BLaER1 (cell line): ENCODE measurements around the gene TRIB2.

Source experiments
- H3K27ac ChIP-seq: shearing (Covaris generic); formaldehyde crosslinking; 2 replicates; pipeline ENCODE4 v1.8.1; 2022
- H3K27me3 ChIP-seq: shearing (Covaris generic); formaldehyde crosslinking; 2 replicates; pipeline ENCODE4 v1.8.1; 2022
- H3K36me3 ChIP-seq: shearing (Covaris generic); formaldehyde crosslinking; 2 replicates; pipeline ENCODE4 v1.8.1; 2022
- H3K4me1 ChIP-seq: shearing (Covaris generic); formaldehyde crosslinking; 2 replicates; pipeline ENCODE4 v1.8.1; 2022
- H3K4me2 ChIP-seq: shearing (Covaris generic); formaldehyde crosslinking; 2 replicates; pipeline ENCODE4 v1.8.1; 2022
- H3K4me3 ChIP-seq: shearing (Covaris generic); formaldehyde crosslinking; 2 replicates; pipeline ENCODE4 v1.8.1; 2022
- H3K9ac ChIP-seq: shearing (Covaris generic); formaldehyde crosslinking; 2 replicates; pipeline ENCODE4 v1.8.1; 2022
- H3K9me3 ChIP-seq: shearing (Covaris generic); formaldehyde crosslinking; 2 replicates; pipeline ENCODE4 v1.8.1; 2022
- H4K20me1 ChIP-seq: shearing (Covaris generic); formaldehyde crosslinking; 2 replicates; pipeline ENCODE4 v1.8.1; 2022
- Cebpa-rat ChIP-seq: shearing (Covaris generic); IDR thresholded peaks from 2 replicates; pipeline ENCODE4 v1.8.1; 2022

Gene TRIB2

DNA sequence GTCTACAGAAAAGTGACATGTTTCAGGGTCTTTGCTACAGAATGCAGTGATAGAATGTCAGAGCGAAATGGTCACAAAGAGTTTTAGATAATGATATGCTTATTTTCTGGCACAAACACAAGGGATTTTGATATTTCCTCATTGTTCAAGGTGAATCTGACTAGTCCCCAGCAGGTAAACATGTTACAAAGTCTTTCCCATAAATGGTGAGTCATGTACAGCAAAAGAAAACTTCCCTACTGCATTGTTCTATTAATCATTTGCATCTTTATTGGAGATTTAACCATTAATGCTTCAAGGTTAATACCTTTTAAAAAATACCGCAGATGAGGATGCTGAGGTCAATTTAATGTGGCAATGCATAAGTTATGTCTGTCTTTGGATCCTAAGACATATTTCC is 19.1 kb upstream of the TRIB2 start:
- Histone ChIP-seq H3K4me3 (no peak overlapping the region), H3K27me3 (no peaks in the 10 kb centered on the region), H3K36me3 (no peaks in the 10 kb centered on the region), H3K9ac (no peak overlapping the region), H3K27ac (no peak overlapping the region), H4K20me1 (no peaks in the 10 kb centered on the region), H3K4me1 (no peaks in the 10 kb centered on the region), H3K4me2 (no peak overlapping the region), H3K9me3 (peaks cover 8% of the 10 kb centered on the region; the same call in 1 of the 2 replicates)
- TF ChIP-seq Cebpa-rat, result no peak

GRCh38 chr2:12700989-12701388 is 15.7 kb upstream of the TRIB2 start:
- Histone ChIP-seq H3K4me2 (no peak overlapping the region), H3K4me1 (no peaks in the 10 kb centered on the region), H3K9ac (no peak overlapping the region)

GRCh38 chr2:12701786-12702167 is 15.0 kb upstream of the TRIB2 start:
- Histone ChIP-seq H3K4me2 (no peak overlapping the region), H3K9ac (no peak overlapping the region), H3K4me1 (no peaks in the 10 kb centered on the region), H3K4me3 (no peak overlapping the region), H4K20me1 (no peaks in the 10 kb centered on the region), H3K27ac (no peak overlapping the region), H3K9me3 (peaks cover 2% of the 10 kb centered on the region; the same call in 1 of the 2 replicates), H3K36me3 (no peaks in the 10 kb centered on the region), H3K27me3 (no peaks in the 10 kb centered on the region)
- no peak for TF ChIP-seq Cebpa-rat

More at GRCh38 chr2:12700989-12701388, 15.7 kb upstream of the TRIB2 start:
- Histone ChIP-seq H3K9me3 (no peaks in the 10 kb centered on the region), H3K27me3 (no peaks in the 10 kb centered on the region), H4K20me1 (no peaks in the 10 kb centered on the region), H3K4me3 (no peak overlapping the region), H3K27ac (no peak overlapping the region), H3K36me3 (no peaks in the 10 kb centered on the region)
- TF ChIP-seq Cebpa-rat, result no peak

DNA sequence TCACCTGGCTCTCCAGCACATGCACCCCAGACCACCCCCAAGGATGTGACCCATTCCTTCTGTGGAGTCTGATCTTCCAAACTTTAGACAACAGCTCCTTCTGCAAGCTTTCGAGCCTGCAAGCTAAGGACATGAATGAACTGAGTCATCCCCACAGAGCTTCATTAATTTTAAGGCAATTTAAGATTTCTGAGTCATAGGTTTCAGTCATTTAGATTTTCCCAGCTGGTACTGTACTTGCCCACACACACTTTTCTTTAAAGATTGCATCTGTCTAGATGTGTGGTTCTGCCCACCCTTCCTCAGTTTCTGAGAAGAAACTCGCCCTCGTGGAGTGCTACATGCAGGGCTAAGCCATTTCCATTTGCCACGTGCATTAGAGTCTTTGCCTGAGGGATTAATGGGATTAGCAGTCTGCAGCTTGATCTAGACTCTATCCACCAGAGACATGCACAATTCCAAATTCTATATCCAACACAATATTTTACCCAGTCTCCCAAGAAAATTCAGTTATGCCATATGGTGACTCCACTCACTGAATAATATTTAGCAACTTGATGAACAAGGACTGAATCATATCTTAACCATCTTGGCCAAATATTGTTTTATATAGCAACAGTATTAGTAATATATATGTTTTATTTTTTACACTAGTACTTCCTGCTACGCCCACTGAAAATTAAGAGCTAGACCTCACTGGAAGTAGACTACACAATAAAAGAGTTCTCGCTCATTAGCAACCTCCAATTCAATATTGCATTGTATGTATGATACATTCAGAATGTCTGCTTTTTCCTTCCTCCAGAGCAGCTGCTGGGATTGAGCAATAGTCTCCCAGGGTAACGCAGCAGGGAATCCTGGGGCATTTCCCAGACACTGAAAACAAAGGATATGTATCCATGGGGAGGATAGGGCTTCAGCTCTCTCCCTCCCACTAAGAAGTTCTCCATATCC is 14.3 kb upstream of the TRIB2 start:
- Histone ChIP-seq H3K9ac (no peak overlapping the region), H3K9me3 (peaks cover 5% of the 10 kb centered on the region; the same call in 1 of the 2 replicates), H4K20me1 (no peaks in the 10 kb centered on the region), H3K4me3 (no peak overlapping the region), H3K4me2 (no peak overlapping the region), H3K36me3 (no peaks in the 10 kb centered on the region), H3K4me1 (no peaks in the 10 kb centered on the region), H3K27ac (no peak overlapping the region), H3K27me3 (no peaks in the 10 kb centered on the region)
- TF ChIP-seq Cebpa-rat, result no peak

DNA sequence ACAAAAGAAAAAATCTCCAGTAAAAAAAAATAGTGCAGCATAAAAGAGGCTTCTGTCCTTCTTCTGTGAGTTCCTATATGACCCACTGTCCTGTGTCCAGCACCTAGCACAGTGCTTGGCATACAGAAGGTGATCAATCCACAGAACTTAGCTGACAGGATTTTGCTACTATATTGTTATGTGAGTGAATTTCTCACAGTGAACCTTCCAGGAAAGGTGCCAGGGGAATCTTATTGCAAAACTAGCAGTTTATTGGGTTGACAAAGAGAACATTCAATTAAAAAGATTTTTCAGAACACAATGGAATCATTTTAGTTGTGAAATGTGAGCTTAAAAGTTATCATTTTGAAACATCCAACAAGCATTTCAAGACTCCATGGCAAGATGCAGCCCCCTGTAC is 12.4 kb upstream of the TRIB2 start:
- no peak for TF ChIP-seq Cebpa-rat
- Histone ChIP-seq H3K9me3 (peaks cover 5% of the 10 kb centered on the region; the same call in 1 of the 2 replicates), H3K4me1 (0 out of 2 replicates have a peak, but pooled peaks cover 4% of the 10 kb centered on the region), H3K27me3 (no peaks in the 10 kb centered on the region), H3K9ac (no peak overlapping the region), H3K4me2 (no peak overlapping the region), H4K20me1 (no peaks in the 10 kb centered on the region), H3K36me3 (no peaks in the 10 kb centered on the region), H3K4me3 (no peak overlapping the region), H3K27ac (no peak overlapping the region)

DNA sequence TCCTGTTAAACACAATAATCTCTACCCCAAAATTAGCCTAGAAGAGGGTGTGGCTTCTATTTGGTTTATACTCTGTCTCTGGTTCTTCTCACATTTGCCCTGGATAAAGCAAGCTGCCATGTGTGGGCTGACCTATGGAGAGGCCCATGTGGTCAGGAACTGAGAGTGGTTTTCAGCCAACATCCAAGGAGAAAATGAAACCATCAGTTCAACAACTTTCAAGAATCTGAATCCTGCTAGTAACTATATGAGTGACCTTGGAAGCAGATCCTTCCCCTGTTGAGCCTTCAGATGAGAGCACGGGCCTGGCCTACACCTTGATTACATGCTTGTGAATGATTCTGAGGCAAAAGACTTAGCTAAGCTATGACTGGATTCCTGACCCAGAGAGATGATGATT is 11.5 kb upstream of the TRIB2 start:
- Histone ChIP-seq H3K4me1 (0 out of 2 replicates have a peak, but pooled peaks cover 4% of the 10 kb centered on the region), H3K27ac (no peak overlapping the region), H3K4me3 (no peak overlapping the region), H3K27me3 (no peaks in the 10 kb centered on the region), H3K9me3 (peaks cover 5% of the 10 kb centered on the region; the same call in 1 of the 2 replicates), H3K9ac (no peak overlapping the region), H4K20me1 (no peaks in the 10 kb centered on the region), H3K36me3 (no peaks in the 10 kb centered on the region), H3K4me2 (no peak overlapping the region)
- no peak for TF ChIP-seq Cebpa-rat

DNA sequence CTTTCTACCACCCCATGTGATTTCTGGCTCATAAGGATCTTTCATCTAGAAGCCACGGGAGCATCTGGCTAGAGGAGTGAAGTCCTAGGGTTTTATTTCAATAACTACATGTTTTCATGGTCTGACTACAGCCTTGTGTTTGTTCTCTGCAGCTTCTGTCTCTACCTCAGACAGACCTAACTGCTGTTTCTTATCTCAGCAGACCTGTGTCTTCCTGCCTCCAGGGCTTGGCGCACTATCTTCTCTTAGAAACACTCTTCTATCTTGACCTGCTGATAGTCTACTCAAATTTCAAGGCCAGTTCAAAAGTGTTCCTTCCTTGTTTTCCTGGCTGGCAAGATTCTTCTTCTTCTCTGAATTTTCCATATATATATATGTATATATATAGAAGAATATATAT is 11.0 kb upstream of the TRIB2 start:
- Histone ChIP-seq H3K4me2 (no peak overlapping the region), H3K4me3 (no peak overlapping the region), H3K27ac (no peak overlapping the region), H3K4me1 (0 out of 2 replicates have a peak, but pooled peaks cover 4% of the 10 kb centered on the region), H3K36me3 (no peaks in the 10 kb centered on the region), H3K9ac (no peak overlapping the region), H4K20me1 (no peaks in the 10 kb centered on the region), H3K27me3 (no peaks in the 10 kb centered on the region), H3K9me3 (peaks cover 5% of the 10 kb centered on the region; the same call in 1 of the 2 replicates)
- TF ChIP-seq Cebpa-rat, result no peak

DNA sequence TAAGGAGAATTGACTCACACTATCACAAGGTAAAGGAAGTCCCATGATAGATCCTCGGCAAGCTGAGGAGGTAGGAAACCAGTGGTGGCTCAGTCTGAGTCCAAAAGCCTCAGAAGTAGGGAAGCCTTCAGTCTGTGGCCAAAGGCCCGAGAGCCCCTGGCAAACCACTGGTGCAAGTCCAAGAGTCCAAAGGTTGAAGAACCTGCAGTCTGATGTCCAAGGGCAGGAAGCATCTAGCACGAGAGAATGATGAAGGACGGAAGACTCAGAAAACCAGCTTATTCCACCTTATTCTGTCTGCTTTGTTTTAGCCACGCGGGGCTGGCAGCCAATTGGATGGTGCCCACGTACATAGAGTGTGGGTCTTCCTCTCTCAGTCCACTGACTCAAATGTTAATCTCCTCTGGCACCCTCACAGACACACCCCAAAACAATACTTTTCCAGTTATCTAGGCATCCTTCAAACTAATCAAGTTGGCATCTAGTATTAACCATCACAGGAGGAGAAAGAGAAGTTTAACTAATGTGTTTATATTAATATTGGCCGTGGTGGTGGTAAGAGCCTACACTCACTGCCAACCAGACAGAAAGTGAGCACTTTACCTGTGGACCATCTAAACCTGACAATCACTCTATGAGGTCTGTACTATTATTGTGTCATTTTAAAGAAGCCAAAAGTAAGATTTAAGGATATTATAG is 8.1 kb upstream of the TRIB2 start:
- H3K9ac ChIP-seq, result no peak overlapping the region
- H3K4me2 ChIP-seq, result no peak overlapping the region
- H3K36me3 ChIP-seq, result no peaks in the 10 kb centered on the region
- H3K4me1 ChIP-seq, result 0 out of 2 replicates have a peak, but pooled peaks cover 4% of the 10 kb centered on the region
- H3K4me3 ChIP-seq, result no peak overlapping the region
- H3K27ac ChIP-seq, result no peak overlapping the region
- no peak for TF ChIP-seq Cebpa-rat
- H3K9me3 ChIP-seq, result peaks cover 5% of the 10 kb centered on the region; the same call in 1 of the 2 replicates
- H3K27me3 ChIP-seq, result no peaks in the 10 kb centered on the region
- no peaks in the 10 kb centered on the region for H4K20me1 ChIP-seq

DNA sequence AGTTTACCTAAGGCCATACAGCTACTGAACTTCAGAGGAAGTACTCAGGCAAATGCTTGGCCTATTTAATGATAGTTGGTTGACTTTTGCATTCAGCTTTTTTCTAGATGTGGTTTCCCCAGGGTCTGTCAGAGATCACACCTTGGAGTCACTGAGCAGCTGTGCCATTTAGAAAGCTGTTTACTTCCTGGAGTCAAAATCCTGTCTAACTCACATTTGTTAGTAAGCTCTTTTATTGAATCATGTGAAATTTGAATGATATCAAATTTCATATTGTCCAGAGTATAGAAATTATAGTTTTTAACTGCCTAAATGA is 7.6 kb upstream of the TRIB2 start:
- Histone ChIP-seq H3K36me3 (no peaks in the 10 kb centered on the region), H3K9ac (no peak overlapping the region), H3K4me1 (0 out of 2 replicates have a peak, but pooled peaks cover 4% of the 10 kb centered on the region), H3K4me3 (no peak overlapping the region), H3K27me3 (no peaks in the 10 kb centered on the region), H3K27ac (no peak overlapping the region), H3K4me2 (no peak overlapping the region), H4K20me1 (no peaks in the 10 kb centered on the region), H3K9me3 (peaks cover 5% of the 10 kb centered on the region; the same call in 1 of the 2 replicates)
- TF ChIP-seq Cebpa-rat, result no peak

- Histone ChIP-seq H3K36me3 (no peaks in the 10 kb centered on the region), H3K9me3 (peaks cover 5% of the 10 kb centered on the region; the same call in 1 of the 2 replicates), H3K4me2 (no peak overlapping the region), H3K27me3 (no peaks in the 10 kb centered on the region), H3K27ac (no peak overlapping the region), H3K9ac (no peak overlapping the region), H3K4me1 (peaks cover 15% of the 10 kb centered on the region), H3K4me3 (no peak overlapping the region), H4K20me1 (no peaks in the 10 kb centered on the region)
- TF ChIP-seq Cebpa-rat, result no peak
Observed at GRCh38 chr2:12710301-12710700, 6.4 kb upstream of the TRIB2 start.
